Panc1 (cell line): ENCODE data around the gene CACNA1E. TPM values are rescaled to one million over a fixed set of nuclear protein-coding genes. Genes with fewer than 3 reads are reported as not detected.

ENCODE experiments used
- ATAC-seq: fragments of 200-7000 bp; cut with Tn5 transposase; 2 replicates; pipeline ENCODE4 v1.9.1; 2020; ENCODE audit warnings: mild to moderate bottlenecking, moderate library complexity
- BruUV-seq: library from RNA; stranded (reverse); fragments of 400-500 nt; replicated peaks from 2 replicates; lab custom pipeline; 2021; lab: Mats Ljungman, UMichigan
- CTCF ChIA-PET: fragments of 300-600 bp; sonication (Branson Sonifier 250); formaldehyde crosslinking; loops from one replicate; lab custom pipeline; 2022; ENCODE audit warnings: antibody characterized with exemption; lab: Charles Lee
- POLR2A ChIA-PET: fragments of 300-600 bp; sonication (Branson Sonifier 250); formaldehyde crosslinking; loops from one replicate; lab custom pipeline; 2022; ENCODE audit warnings: antibody characterized with exemption; lab: Charles Lee
- DNase-seq: peaks from one replicate; pipeline ENCODE4 v3.0.0-alpha.2; 2010; ENCODE audit warnings: low read depth, low spot score
- H3K27ac ChIP-seq: 2 replicates; pipeline ENCODE4 v1.5.1; 2011; ENCODE audit warnings: mild to moderate bottlenecking, low read length, inconsistent platforms
- H3K27me3 ChIP-seq: fragments of 200-500 bp; sonication (Bioruptor generic); 2 replicates; pipeline ENCODE4 v1.6.0; 2014; ENCODE audit warnings: low read length, inconsistent platforms; ENCODE audit not compliant: control insufficient read depth, insufficient read depth
- H3K36me3 ChIP-seq: fragments of 200-500 bp; sonication (Bioruptor generic); 2 replicates; pipeline ENCODE4 v1.5.1; 2014; ENCODE audit warnings: inconsistent platforms, mild to moderate bottlenecking, low read length, moderate library complexity; ENCODE audit not compliant: control insufficient read depth, insufficient read depth
- H3K4me1 ChIP-seq: 2 replicates; pipeline ENCODE4 v1.5.1; 2011; ENCODE audit warnings: inconsistent platforms, mild to moderate bottlenecking, low read length, moderate library complexity; ENCODE audit not compliant: control insufficient read depth, insufficient read depth
- H3K4me3 ChIP-seq, 2 experiments: 2 replicates each; pipeline ENCODE4 v1.5.1; 2011 to 2012; ENCODE audit warnings: low read depth in 2 of 2, low read length in 2 of 2, mild to moderate bottlenecking in 2 of 2, inconsistent platforms in 1 of 2, moderate library complexity in 1 of 2
- H3K9me3 ChIP-seq: fragments of 200-500 bp; sonication (Bioruptor generic); 2 replicates; pipeline ENCODE4 v1.5.1; 2014; ENCODE audit warnings: low read depth, mild to moderate bottlenecking, inconsistent platforms, low read length, moderate library complexity; ENCODE audit not compliant: control insufficient read depth, insufficient read depth
- CTCF ChIP-seq: fragments of 450-650 bp; IDR thresholded peaks from 2 replicates; pipeline ENCODE4 v1.5.1; 2017; ENCODE audit warnings: mild to moderate bottlenecking
- POLR2AphosphoS5 ChIP-seq: IDR thresholded peaks from 2 replicates; pipeline ENCODE4 v1.6.1; 2012; ENCODE audit warnings: mild to moderate bottlenecking, low read depth, low read length, moderate library complexity
- REST ChIP-seq, 2 experiments: IDR thresholded peaks; 2 replicates each; pipeline ENCODE4 v1.6.1; 2011 to 2012; ENCODE audit warnings: low read depth in 2 of 2, control low read depth in 1 of 2, low read length in 1 of 2, mild to moderate bottlenecking in 1 of 2, moderate library complexity in 1 of 2; ENCODE audit not compliant: insufficient read depth in 1 of 2
- SIN3A ChIP-seq: IDR thresholded peaks from 2 replicates; pipeline ENCODE4 v1.6.1; 2012; ENCODE audit warnings: low read depth, mild to moderate bottlenecking, low read length, moderate library complexity, borderline replicate concordance; ENCODE audit not compliant: insufficient read depth
- TCF7L2 ChIP-seq: IDR thresholded peaks from 2 replicates; pipeline ENCODE4 v1.6.1; 2011; ENCODE audit warnings: mild to moderate bottlenecking, low read depth, low read length, inconsistent platforms
- in situ Hi-C: cut with HindIII; loops from 2 replicates; pipeline ENCODE4 v1.10.0; 2016; ENCODE audit warnings: low sequenced_read_pairs, low pct_unique_long_range_greater_than_20kb
- intact Hi-C: fragments of 100-400 bp; cut with micrococcal nuclease; formaldehyde crosslinking; loops from one replicate; pipeline ENCODE4 v1.10.0; 2022; ENCODE audit not compliant: unreplicated experiment
- total RNA-seq: library from RNA; stranded (reverse); gene quantifications from one replicate; pipeline ENCODE4 v1.2.1, GENCODE V29; 2021; ENCODE audit not compliant: unreplicated experiment

CACNA1E gene
- total RNA-seq, 1 experiment from 2014 or later: not detected

- Histone ChIP-seq H3K9me3 (no peaks in the 10 kb centered on the region), H3K4me3 (no peak overlapping the region), H3K36me3 (no peaks in the 10 kb centered on the region), H3K27me3 (no peaks in the 10 kb centered on the region), H3K27ac (no peak overlapping the region), H3K4me1 (no peaks in the 10 kb centered on the region)
- intact Hi-C loops: no loop called here
- in situ Hi-C loops: no loop called here
- ATAC-seq: no peak
- no peak for TF ChIP-seq REST (IDR thresholded peaks at IDR 0.05; ENCODE audit: insufficient read depth in 1 of 2, low read depth in 2 of 2, low read length in 1 of 2)
- no peak for TF ChIP-seq POLR2AphosphoS5
- no peak for TF ChIP-seq CTCF
- TF ChIP-seq TCF7L2: no peak
- no peak for TF ChIP-seq SIN3A
- POLR2A ChIA-PET: no interaction called here
- no peak for DNase-seq
- no TSS peak for BruUV-seq
- CTCF ChIA-PET: no interaction called here
Observed at GRCh38 chr1:181453541-181454201, 29.6 kb upstream of the CACNA1E start.

GRCh38 chr1:181456551-181456950 is 26.8 kb upstream of the CACNA1E start:
- DNase-seq: no peak
- Histone ChIP-seq H3K4me3 (no peak overlapping the region), H3K36me3 (no peaks in the 10 kb centered on the region), H3K27me3 (no peaks in the 10 kb centered on the region; the same call in 1 of the 2 replicates), H3K27ac (no peak overlapping the region), H3K4me1 (no peaks in the 10 kb centered on the region), H3K9me3 (no peaks in the 10 kb centered on the region)
- intact Hi-C loops: no loop called here
- ChIA-PET CTCF (no interaction called here), POLR2A (no interaction called here)
- BruUV-seq: no TSS peak
- in situ Hi-C loops: no loop called here
- no peak for ATAC-seq
- no peak for TF ChIP-seq POLR2AphosphoS5
- TF ChIP-seq SIN3A: no peak
- TF ChIP-seq REST (IDR thresholded peaks at IDR 0.05; ENCODE audit: insufficient read depth in 1 of 2, low read depth in 2 of 2, low read length in 1 of 2): no peak
- TF ChIP-seq CTCF: no peak
- TF ChIP-seq TCF7L2: no peak
